COLO829 (cell line): ENCODE results near the gene CPNE4.

Experiments
- DNase-seq: peaks from one replicate; pipeline ENCODE4 v3.0.0; 2012; ENCODE audit warnings: low spot score

CPNE4 gene

DNA sequence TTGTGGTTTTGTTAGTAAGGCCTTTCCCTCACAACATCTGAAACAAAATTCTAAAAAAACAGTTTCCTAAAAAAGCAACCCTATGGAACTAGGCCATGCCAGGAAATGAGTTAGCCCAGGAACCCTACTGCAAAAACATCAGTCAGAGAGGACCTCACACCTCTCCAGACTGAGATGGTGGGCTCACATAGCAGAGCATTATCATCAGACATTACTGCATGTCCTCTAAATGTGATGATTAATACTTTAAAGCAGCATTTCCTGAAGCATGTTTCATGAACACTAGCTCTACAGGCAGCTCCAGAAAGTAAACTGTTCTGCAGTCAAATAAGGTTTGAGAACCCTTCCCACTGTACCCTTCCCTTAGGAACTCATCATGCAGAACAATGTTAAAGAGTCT, 299.7 kb downstream of the CPNE4 start:
- no peak for DNase-seq

GRCh38 chr3:131733086-131733841, 301.6 kb downstream of the CPNE4 start:
- DNase-seq, result no peak

DNA sequence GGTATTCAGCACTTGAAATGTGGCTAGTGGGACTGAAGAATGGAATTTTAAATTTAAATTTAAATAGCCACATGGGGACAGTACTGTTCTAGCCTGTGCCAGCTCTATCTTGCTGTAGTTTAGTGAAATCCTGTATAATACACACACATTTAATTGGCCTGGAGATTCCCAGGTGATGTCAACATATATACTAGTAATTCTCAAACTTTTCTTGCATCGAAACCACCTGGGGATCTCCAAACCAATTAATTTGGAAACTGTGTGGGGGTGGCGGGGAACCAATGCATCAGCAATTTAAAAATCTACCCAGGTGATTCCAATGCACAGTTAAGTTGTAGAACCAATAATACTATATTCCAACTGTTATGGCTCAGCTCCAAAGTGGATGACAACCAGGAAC, 303.1 kb downstream of the CPNE4 start:
- DNase-seq, result no peak

DNA sequence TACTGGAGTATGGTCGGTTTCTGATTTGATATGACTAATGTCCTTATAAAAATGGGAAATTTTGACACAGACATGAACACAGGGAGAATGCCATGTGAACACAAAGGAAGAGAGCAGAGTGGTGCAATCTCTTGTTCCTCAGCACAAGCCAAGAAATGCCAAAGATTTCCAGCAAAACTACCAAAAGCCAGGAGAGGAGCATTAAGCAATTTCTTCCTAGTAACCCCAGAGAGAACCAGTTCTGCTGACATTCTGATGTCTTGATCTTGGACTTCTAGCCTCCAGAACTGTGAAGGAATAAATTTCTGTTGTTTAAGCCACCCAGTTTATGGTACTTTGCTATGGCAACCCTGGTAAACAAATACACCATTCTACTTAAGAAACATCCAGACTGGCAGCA, 304.2 kb downstream of the CPNE4 start:
- DNase-seq, result no peak

DNA sequence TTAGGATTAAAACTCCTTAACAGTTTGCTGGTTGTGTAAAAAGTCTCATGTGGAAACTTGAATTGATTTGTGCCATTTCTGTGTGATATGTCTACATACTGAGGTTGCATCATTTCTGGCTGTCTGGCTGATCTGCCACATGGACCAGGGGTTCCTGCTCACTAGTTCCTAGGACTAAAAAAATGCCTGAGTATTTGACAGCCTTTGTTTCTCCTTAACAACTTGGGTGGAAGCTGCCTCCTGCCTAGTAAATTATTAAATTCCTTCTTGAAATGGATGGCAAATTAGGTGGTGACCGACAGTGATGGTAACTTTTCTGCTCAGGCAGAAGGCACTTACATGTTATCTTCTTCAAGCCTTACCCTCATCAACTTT, 305.2 kb downstream of the CPNE4 start:
- no peak for DNase-seq

DNA sequence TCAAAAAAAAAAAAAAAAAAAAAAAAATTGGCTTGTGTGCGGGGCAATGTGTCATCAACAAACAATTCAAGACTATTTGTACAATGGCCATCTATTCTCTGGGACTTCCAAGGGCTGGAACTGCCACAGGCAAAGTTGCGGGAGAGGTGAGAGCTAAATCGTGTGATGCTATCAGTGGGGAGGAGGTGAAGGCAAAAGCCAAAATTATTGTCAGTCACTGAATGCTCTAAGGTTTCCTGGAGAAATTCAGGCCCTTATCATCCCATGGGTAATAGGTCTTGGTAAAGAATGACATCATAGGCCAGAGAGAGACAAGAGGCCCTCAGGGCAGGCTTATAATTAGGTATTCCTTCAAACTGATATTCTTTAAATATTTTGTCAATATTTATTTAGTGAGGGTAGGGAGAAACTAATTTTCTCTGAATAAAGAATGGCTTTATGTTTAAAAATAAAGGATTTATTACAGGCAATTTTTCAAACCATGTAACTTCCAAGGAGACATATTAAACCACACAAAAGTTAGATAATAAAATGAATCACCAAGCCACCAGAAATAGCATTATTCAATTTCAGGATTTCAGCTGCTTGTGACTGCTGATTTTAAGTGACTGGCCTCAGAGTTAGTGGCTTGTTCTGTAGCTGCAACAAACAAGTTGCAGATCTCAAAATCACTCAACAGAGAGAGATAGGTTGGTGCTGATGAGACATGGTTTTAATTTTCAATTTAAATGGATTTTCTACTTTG, 305.7 kb downstream of the CPNE4 start:
- no peak for DNase-seq

DNA sequence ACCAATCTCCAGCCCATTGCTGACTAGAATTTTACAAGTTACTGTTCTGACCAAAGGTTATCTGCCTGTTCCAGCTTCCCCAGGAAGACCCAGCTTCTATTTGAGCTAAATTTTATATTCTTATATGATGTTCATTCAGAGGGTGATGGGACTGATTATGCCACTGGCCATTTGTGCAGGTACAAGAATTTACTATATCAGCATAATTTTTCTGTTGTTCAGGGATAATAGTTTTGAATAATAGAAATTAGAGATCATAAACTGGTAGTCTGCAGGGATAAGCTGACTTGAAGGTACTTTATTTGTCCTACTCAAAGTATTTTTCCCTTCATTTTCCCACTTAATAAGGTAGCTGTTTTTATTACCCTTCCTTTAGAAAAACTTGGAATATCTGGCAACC, 309.4 kb downstream of the CPNE4 start:
- DNase-seq, result no peak

DNA sequence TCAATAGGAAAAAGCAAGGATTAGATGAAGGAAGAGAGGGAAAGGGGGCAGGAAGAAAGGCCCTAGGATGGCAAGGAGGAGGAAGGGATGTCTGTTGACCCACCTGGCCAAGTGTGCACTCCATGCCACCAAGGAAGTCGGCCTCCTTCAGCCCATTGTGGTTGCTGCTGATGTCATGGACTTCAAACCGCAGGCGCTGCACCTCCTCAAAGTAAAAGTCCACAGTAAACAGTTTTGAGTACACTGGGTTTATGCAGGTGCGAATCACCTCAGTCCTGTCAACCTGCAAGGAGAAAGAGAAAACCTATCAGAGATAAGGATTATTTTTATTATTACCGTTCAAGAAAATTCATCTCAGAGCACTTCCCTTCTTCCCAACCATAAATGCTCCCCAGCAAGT, 311.5 kb downstream of the CPNE4 start:
- DNase-seq, result no peak

DNA sequence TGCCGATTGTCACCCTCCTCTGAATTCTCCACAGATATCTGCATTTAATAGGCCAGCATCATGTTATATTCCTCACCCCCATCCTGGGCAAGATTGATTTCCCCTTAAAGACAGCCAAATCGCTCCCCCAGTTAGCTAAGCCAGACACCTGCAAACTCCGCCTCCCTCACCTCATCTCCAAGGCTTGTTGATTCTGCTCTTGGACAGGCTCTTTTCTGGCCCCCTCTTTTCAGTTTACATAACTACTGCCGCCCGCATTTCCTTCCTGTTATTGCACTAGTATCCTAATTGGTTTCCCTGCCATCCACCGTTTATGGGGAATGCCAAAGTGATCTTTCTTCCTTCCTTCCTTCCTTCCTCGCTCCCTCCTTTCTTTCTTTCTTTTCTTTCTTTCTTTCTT, 317.3 kb downstream of the CPNE4 start:
- no peak for DNase-seq

- DNase-seq, result no peak
Measured at GRCh38 chr3:131716943-131717342, 317.9 kb downstream of the CPNE4 start.

GRCh38 chr3:131716007-131716406, 318.8 kb downstream of the CPNE4 start:
- DNase-seq, result no peak

GRCh38 chr3:131714585-131715220, 320.1 kb downstream of the CPNE4 start:
- no peak for DNase-seq

DNA sequence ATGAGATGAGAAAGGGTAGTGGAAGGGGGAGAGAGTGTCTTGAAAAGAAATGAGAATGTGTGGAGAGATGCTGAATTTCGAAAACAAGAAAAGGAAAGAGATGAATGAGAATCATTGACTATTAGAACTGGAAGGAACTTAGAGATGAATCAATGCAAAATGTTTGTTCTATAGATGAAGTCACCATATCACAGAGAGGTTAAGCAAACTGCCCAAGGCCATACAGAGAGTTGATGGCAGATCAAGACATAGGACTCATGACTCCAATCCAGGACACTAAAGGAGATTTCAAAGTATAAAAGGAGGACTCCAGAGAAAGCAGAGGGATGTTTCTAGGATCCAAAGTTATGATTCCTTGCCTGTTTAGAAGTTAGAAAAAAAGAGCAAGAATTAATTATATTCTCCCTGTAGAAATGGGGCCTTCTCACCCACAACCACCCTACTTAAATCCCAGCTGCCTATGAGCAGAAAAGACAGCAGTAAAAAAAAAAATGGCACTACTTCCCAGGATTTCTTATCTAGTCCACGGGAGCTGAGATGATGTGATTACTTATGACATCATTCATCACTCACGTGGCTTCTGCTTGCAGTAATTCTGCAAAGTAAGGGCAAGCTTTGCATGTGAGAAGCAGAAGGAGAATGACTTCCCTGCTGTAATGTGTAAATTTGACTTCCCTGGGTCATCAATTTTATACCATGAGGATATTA, 321.2 kb downstream of the CPNE4 start:
- no peak for DNase-seq

DNA sequence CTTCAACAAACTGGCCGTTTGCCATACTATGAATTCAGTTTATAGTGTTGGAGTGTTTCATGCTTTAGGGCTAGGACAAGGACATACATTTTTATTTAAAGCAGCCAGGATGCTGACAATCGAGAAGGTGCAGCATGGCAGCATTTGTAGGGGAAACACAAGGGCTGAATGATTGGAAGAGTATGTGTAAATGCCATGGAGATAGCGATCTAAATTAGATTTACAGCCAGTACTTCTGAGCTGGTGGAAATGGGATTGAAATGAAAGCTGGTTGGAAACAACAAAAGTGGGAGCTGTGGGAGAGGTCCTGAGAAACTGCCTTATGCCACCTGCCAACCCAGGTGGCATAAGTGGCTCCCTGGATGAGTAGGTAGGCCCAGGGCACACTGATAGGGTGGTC, 322.2 kb downstream of the CPNE4 start:
- DNase-seq, result no peak

- DNase-seq, result no peak
Measured at GRCh38 chr3:131711114-131711768, 323.6 kb downstream of the CPNE4 start.

DNA sequence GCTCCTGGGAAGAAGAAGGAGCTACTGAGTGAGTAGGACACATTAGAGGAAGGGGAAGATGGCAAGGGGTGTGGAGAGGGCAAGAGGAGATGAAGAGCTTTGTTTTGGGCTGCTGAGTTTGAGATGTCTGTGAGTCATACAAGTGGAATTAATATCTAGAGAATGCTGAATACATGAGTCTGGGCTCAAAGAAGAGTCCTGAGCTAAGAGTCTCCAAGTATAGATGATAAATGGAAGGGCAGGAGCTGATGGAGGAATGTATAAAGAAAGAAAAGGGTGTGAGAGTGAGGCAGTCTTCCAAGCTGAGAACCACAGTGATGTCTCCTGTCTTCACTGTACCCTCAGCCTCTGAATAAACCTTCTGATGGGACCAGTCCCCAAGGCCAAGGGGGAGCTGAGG, 326.6 kb downstream of the CPNE4 start:
- no peak for DNase-seq

DNA sequence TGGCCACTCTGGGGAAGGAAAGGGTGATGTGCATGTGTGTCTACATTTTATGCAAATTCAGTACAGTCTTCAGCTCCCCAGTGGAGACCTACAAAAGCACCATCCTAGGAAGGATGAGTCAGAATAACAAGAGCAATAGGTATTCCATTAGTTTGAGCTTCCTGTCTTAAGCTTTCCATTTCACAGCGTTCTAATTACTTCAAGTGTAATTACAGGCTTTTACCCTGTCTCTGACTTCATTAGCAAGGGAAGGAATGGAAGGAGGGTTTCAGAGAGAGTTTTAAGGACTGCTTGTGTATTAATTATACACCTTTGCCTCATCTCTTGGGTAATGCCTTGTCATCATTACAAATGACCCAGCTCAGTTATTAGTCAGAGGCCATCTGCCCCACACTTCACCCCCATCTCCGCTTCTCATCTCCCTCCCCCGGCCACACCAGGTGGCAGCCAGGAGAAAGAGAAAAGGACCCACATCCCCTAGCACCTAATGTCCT, 329.2 kb downstream of the CPNE4 start:
- DNase-seq, result no peak

DNA sequence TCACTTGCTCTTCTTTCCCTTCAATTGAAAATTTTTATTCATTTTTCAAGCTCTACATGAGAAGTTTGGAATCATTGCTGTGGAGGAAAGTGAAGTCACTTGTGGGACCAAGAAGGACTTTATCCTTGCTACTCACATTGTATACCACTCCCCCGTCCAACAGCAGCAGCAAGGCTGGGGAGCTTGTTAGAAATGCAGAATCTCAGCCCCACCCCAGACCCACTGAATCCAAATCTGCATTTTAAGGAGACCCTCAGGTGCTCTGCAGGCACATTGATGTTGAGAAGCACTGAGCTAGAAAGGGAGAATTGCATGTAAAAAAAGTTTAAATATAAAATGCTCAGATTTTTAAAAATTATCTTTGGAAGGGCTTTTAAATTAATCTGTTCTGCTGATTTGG, 329.7 kb downstream of the CPNE4 start:
- DNase-seq, result no peak

DNA sequence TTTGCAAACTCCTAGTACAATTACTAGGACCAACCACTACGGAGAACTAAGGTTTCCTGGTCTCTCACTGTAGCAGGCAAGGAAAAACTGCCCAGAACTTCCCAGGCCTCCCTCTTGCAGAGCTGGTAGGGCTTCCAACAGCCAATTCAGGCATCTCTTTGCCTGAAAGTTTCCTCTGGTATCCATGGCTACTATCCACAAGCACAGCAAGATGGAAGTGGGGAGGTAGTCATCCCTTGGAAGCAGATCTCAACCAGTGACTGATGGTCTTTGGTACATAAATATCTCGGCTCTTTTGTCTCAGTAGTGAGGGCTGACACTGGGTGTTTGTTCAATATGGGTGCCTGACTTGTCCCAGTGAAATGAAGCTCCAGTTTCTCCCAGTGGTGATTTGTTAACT, 330.7 kb downstream of the CPNE4 start:
- DNase-seq, result no peak

GRCh38 chr3:131702146-131702545, 332.7 kb downstream of the CPNE4 start:
- DNase-seq, result no peak

DNA sequence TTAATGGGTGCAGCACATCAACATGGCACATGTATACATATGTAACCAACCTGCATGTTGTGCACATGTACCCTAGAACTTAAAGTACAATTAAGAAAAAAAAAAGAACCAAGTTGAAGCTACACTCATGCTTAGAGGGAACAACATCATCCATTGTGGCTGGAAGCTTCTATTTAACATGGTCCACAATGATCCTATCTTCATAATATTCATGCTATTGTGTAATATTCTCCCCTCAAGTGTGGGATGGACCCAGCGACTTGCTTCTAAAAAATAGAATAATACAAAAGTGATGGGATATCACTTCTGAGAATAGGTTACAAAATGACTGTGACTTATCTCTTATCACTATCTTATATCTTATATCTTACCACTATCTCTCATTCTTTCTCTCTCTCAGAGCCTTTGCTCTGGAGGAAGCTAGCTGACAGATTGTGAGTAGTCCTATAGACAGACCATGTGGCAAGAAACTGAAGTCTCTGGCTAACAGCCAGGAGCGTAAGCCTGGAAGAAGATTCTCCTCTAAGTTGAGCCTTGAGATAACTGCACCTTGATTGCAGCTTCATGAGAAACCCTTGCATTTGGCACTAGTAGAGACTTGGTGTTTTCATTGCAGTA, 333.6 kb downstream of the CPNE4 start:
- no peak for DNase-seq

- DNase-seq, result no peak
Measured at GRCh38 chr3:131699001-131699400, 335.8 kb downstream of the CPNE4 start.
